B cell (primary cell): ENCODE measurements around the gene DDAH1. TPM values are rescaled to one million over a fixed set of nuclear protein-coding genes. Genes with fewer than 3 reads are reported as not detected.

Source experiments
- ATAC-seq: fragments of 200-7000 bp; cut with Tn5 transposase; one replicate; pipeline ENCODE4 v1.10.0; 2021; ENCODE audit warnings: low read depth, mild to moderate bottlenecking, moderate number of reproducible peaks, moderate library complexity
- CTCF ChIA-PET: fragments of 350-600 bp; sonication (Branson Sonifier 250); formaldehyde crosslinking; loops from one replicate; lab custom pipeline; 2021; ENCODE audit warnings: antibody characterized with exemption, inconsistent platforms; lab: Charles Lee
- POLR2A ChIA-PET: fragments of 350-600 bp; sonication (Branson Sonifier 250); formaldehyde crosslinking; loops from one replicate; lab custom pipeline; 2021; ENCODE audit warnings: antibody characterized with exemption; lab: Charles Lee
- DNase-seq: peaks from one replicate; pipeline ENCODE4 v3.0.0; 2013
- H2AFZ ChIP-seq: 2 replicates; pipeline ENCODE4 v1.6.1; 2012; ENCODE audit warnings: mild to moderate bottlenecking, low read depth, low read length; ENCODE audit not compliant: insufficient read depth, poor library complexity, severe bottlenecking
- H3K27ac ChIP-seq, 2 donors: 1 replicate in 1 of 2; 2 replicates in 1 of 2; pipeline ENCODE4 v1.5.1; 2012 to 2013; ENCODE audit warnings: low read length in 2 of 2, mild to moderate bottlenecking in 2 of 2, moderate library complexity in 1 of 2
- H3K27me3 ChIP-seq, 4 experiments: fragments of 200-600 bp in 1 of 4; sonication (generic) in 1 of 4; replicated peaks in 1 of 4; 1 replicate in 2 of 4; 2 replicates in 2 of 4; pipeline versions ENCODE4 v1.6.1 to v1.7.0; 2013 to 2016; ENCODE audit warnings: low read length in 3 of 4, mild to moderate bottlenecking in 2 of 4, mixed read lengths in 1 of 4, moderate library complexity in 1 of 4; ENCODE audit not compliant: insufficient read depth in 4 of 4, control insufficient read depth in 3 of 4; ENCODE audit errors: control extremely low read depth in 1 of 4
- H3K36me3 ChIP-seq, 2 experiments: replicated peaks in 1 of 2; 1 replicate in 1 of 2; 2 replicates in 1 of 2; pipeline versions ENCODE4 v1.6.1 to v1.7.1; 2013; ENCODE audit warnings: low read length in 1 of 2; ENCODE audit not compliant: insufficient read depth in 2 of 2, control insufficient read depth in 1 of 2; ENCODE audit errors: control extremely low read depth in 1 of 2, extremely low read depth in 1 of 2
- H3K4me1 ChIP-seq, 2 donors: fragments of 200-600 bp in 1 of 2; sonication (generic) in 1 of 2; 1 replicate in 1 of 2; 2 replicates in 1 of 2; pipeline versions ENCODE4 v1.5.1 to v1.6.1; 2013 to 2017; ENCODE audit warnings: low read length in 2 of 2; ENCODE audit not compliant: control insufficient read depth in 2 of 2, insufficient read depth in 2 of 2
- H3K4me2 ChIP-seq: replicated peaks from 2 replicates; pipeline ENCODE3; 2012; ENCODE audit warnings: mild to moderate bottlenecking, low read depth, low read length; ENCODE audit not compliant: poor library complexity, severe bottlenecking
- H3K4me3 ChIP-seq, 5 experiments: fragments of 200-600 bp in 1 of 5; sonication (generic) in 1 of 5; 1 replicate in 3 of 5; 2 replicates in 2 of 5; pipeline versions ENCODE4 v1.5.1 to v1.7.0; 2011 to 2016; ENCODE audit warnings: low read length in 4 of 5, mild to moderate bottlenecking in 4 of 5, low read depth in 2 of 5, control low read depth in 1 of 5, moderate library complexity in 1 of 5; ENCODE audit not compliant: insufficient read depth in 1 of 5; ENCODE audit errors: control extremely low read depth in 1 of 5, extremely low read depth in 1 of 5
- H3K79me2 ChIP-seq: fragments of 200-600 bp; sonication (generic); one replicate; pipeline ENCODE4 v1.6.0; 2016; ENCODE audit warnings: low read length; ENCODE audit not compliant: control insufficient read depth, insufficient read depth
- H3K9ac ChIP-seq: fragments of 200-600 bp; sonication (generic); 2 replicates; pipeline ENCODE4 v1.6.1; 2017; ENCODE audit warnings: mild to moderate bottlenecking, low read length, moderate library complexity
- H3K9me3 ChIP-seq, 3 donors: one replicate each; pipeline versions ENCODE4 v1.6.1 to v1.7.1; 2013; ENCODE audit warnings: low read length in 2 of 3; ENCODE audit not compliant: control insufficient read depth in 2 of 3, insufficient read depth in 1 of 3; ENCODE audit errors: control extremely low read depth in 1 of 3
- H4K20me1 ChIP-seq: 2 replicates; pipeline ENCODE4 v1.6.0; 2012; ENCODE audit warnings: mild to moderate bottlenecking, low read length; ENCODE audit not compliant: insufficient read depth, control insufficient read depth, poor library complexity, severe bottlenecking
- H3K27ac Mint-ChIP-seq: one replicate; pipeline ENCODE4 v1.8.0; 2021; ENCODE audit warnings: mixed read lengths
- H3K27me3 Mint-ChIP-seq: one replicate; pipeline ENCODE4 v1.8.0; 2021; ENCODE audit warnings: mixed read lengths
- H3K4me1 Mint-ChIP-seq: one replicate; pipeline ENCODE4 v1.8.0; 2021; ENCODE audit warnings: mixed read lengths
- H3K4me3 Mint-ChIP-seq: one replicate; pipeline ENCODE4 v1.8.0; 2021; ENCODE audit warnings: mixed read lengths
- H3K9me3 Mint-ChIP-seq: one replicate; pipeline ENCODE4 v1.8.0; 2022; ENCODE audit warnings: mixed read lengths; ENCODE audit not compliant: insufficient read depth
- EZH2 ChIP-seq: IDR thresholded peaks from 2 replicates; pipeline ENCODE4 v1.6.1; 2012; ENCODE audit warnings: borderline replicate concordance, low read depth, mild to moderate bottlenecking, moderate library complexity, low read length; ENCODE audit not compliant: insufficient read depth, poor library complexity, severe bottlenecking
- WGBS: methylation state at CpG from one replicate; pipeline ENCODE4 v1.1.5; 2013; ENCODE audit warnings: missing lambda C conversion rate; ENCODE audit not compliant: insufficient coverage; 5-methylcytosine and 5-hydroxymethylcytosine counted together
- intact Hi-C: fragments of 100-400 bp; cut with micrococcal nuclease; formaldehyde crosslinking; loops from one replicate; pipeline ENCODE4 v1.10.0; 2022
- polyA plus RNA-seq: library from polyadenylated mRNA; depleted of rRNA; stranded (reverse); fragments of >200 nt; gene quantifications from 2 replicates; pipeline ENCODE4 v1.2.3, GENCODE V29; 2012
- total RNA-seq, 2 donors: library from RNA; stranded (reverse); fragments of 120-200 nt in 1 of 2; gene quantifications; 1 replicate in 1 of 2; 2 replicates in 1 of 2; pipeline versions ENCODE4 v1.2.3 to v1.2.4, GENCODE V29; 2013 to 2022
- TF ChIP-seq, protein P1 (sequence below): fragments of 200-600 bp; IDR thresholded peaks from one replicate; pipeline ENCODE4 v1.8.0; 2022; ENCODE audit warnings: antibody characterized with exemption, mild to moderate bottlenecking

DDAH1 gene
- total and polyA plus RNA-seq, 2 donors (not counting 1 experiment from before 2014, with no cell fraction given), result 0.04 TPM; not detected in 1

DNA sequence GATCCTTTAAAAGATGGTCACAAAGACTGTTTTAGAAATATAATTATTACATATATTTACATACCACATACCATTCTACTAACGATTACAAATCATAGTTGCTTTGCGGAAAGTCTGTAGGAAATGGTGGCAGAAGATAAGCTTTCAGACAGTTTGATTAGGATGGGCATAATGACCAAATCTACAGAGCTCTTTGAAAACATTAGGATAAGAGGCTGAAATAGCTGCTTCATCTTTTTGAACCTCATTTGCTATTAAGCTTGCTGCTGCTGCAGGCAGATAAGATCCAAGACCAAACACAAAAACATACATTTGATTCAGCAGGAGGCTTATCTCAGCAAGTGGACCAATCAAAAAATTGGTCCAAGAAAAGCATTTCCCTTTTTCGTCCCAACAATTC is 47.1 kb downstream of the DDAH1 start:
- Mint-ChIP-seq H3K4me3 (no peak overlapping the region), H3K27me3 (no peaks in the 10 kb centered on the region), H3K4me1 (no peaks in the 10 kb centered on the region), H3K9me3 (peaks cover 5% of the 10 kb centered on the region), H3K27ac (no peak overlapping the region)
- no peaks in the 10 kb centered on the region for H3K79me2 ChIP-seq
- TF ChIP-seq EZH2, result no peak
- TF ChIP-seq, protein P1, sequence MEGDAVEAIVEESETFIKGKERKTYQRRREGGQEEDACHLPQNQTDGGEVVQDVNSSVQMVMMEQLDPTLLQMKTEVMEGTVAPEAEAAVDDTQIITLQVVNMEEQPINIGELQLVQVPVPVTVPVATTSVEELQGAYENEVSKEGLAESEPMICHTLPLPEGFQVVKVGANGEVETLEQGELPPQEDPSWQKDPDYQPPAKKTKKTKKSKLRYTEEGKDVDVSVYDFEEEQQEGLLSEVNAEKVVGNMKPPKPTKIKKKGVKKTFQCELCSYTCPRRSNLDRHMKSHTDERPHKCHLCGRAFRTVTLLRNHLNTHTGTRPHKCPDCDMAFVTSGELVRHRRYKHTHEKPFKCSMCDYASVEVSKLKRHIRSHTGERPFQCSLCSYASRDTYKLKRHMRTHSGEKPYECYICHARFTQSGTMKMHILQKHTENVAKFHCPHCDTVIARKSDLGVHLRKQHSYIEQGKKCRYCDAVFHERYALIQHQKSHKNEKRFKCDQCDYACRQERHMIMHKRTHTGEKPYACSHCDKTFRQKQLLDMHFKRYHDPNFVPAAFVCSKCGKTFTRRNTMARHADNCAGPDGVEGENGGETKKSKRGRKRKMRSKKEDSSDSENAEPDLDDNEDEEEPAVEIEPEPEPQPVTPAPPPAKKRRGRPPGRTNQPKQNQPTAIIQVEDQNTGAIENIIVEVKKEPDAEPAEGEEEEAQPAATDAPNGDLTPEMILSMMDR, result no peak
- peaks cover 0 to 11% (median 6%) of the 10 kb centered on the region in 3 donors for H3K9me3 ChIP-seq
- H3K4me2 ChIP-seq, result no peak overlapping the region
- ATAC-seq (no peak), DNase-seq (no peak)
- intact Hi-C loops, result no loop called here
- WGBS, result no CpG with 5 or more reads among the region's 3 CpGs
- H3K36me3 ChIP-seq, result no peaks in the 10 kb centered on the region
- ChIA-PET POLR2A (no interaction called here), CTCF (no interaction called here)
- no peaks in the 10 kb centered on the region for H4K20me1 ChIP-seq
- no peak overlapping the region for H3K4me3 ChIP-seq
- no peak overlapping the region for H2AFZ ChIP-seq
- H3K4me1 ChIP-seq, result no peaks in the 10 kb centered on the region
- no peak overlapping the region for H3K9ac ChIP-seq
- H3K27ac ChIP-seq, result no peak overlapping the region
- no peaks in the 10 kb centered on the region for H3K27me3 ChIP-seq

DNA sequence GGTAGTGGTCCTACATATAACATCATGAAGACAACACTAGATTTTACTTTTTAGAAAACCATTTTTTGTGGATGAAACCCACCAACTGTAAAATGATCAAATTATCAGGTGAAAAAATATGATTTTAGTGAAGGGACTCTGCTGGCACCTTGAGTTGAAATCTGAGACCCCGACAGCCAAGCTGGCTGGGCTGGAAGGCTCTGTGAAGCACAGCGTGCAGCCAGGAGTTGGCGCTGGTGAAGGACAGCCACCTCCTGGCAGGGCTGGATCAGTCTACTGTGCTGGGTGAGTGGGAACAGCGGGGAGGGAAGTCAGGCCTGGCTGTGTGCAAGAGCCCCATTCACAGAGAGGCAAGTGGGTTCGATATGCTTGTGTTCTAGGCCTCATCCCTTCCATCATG is 47.9 kb downstream of the DDAH1 start:
- no peak for TF ChIP-seq EZH2
- TF ChIP-seq, protein P1, result no peak
- intact Hi-C loops, result no loop called here
- Histone ChIP-seq H3K36me3 (no peaks in the 10 kb centered on the region), H3K9ac (no peak overlapping the region), H4K20me1 (no peaks in the 10 kb centered on the region), H3K27ac (no peak overlapping the region), H3K27me3 (no peaks in the 10 kb centered on the region), H3K4me3 (no peak overlapping the region), H2AFZ (no peak overlapping the region), H3K4me2 (no peak overlapping the region), H3K79me2 (no peaks in the 10 kb centered on the region), H3K4me1 (no peaks in the 10 kb centered on the region), H3K9me3 (peaks cover 0 to 11% (median 6%) of the 10 kb centered on the region in 3 donors)
- Mint-ChIP-seq H3K27me3 (no peaks in the 10 kb centered on the region), H3K4me1 (no peaks in the 10 kb centered on the region), H3K9me3 (peaks cover 5% of the 10 kb centered on the region), H3K4me3 (no peak overlapping the region), H3K27ac (no peak overlapping the region)
- whole genome bisulfite sequencing, result 77% methylated on average over 5 of the region's 5 CpGs
- ChIA-PET POLR2A (no interaction called here), CTCF (no interaction called here)
- ATAC-seq, result no peak
- no peak for DNase-seq
